Mesenchymal stem cell (in vitro differentiated cells and primary cell): ENCODE data around the gene TRIP6.
"Not testable (repeated sequence)": the region's sequence is repeated elsewhere in the genome, so short reads cannot be mapped to it uniquely, and the experiment has no call there.

Experiments
- DNase-seq: peaks from one replicate; pipeline ENCODE4 v3.0.0-alpha.2; 2013
- H2AFZ ChIP-seq: one replicate; pipeline ENCODE4 v1.6.1; 2013; ENCODE audit warnings: low read depth, mild to moderate bottlenecking, control low read depth, inconsistent platforms, low read length, moderate library complexity
- H2AK5ac ChIP-seq: 2 replicates; pipeline ENCODE4 v1.6.1; 2013; ENCODE audit warnings: low read length, moderate library complexity, mild to moderate bottlenecking, inconsistent platforms; ENCODE audit not compliant: severe bottlenecking
- H2BK120ac ChIP-seq: one replicate; pipeline ENCODE4 v1.6.1; 2013; ENCODE audit warnings: low read depth, mild to moderate bottlenecking, inconsistent platforms, low read length, moderate library complexity
- H2BK12ac ChIP-seq, 2 experiments: one replicate each; pipeline ENCODE4 v1.6.1; 2013; ENCODE audit warnings: inconsistent platforms in 2 of 2, low read length in 2 of 2, mild to moderate bottlenecking in 2 of 2, moderate library complexity in 2 of 2, control low read depth in 1 of 2
- H2BK15ac ChIP-seq: one replicate; pipeline ENCODE4 v1.6.1; 2013; ENCODE audit warnings: mild to moderate bottlenecking, low read depth, inconsistent platforms; ENCODE audit not compliant: poor library complexity, severe bottlenecking
- H2BK5ac ChIP-seq: 2 replicates; pipeline ENCODE4 v1.6.1; 2013; ENCODE audit warnings: low read depth, mild to moderate bottlenecking, low read length, control low read depth, inconsistent platforms; ENCODE audit not compliant: poor library complexity, severe bottlenecking
- H3K14ac ChIP-seq, 2 experiments: one replicate each; pipeline ENCODE4 v1.6.1; 2013; ENCODE audit warnings: inconsistent platforms in 2 of 2, low read length in 2 of 2, control low read depth in 1 of 2, mild to moderate bottlenecking in 1 of 2, moderate library complexity in 1 of 2
- H3K18ac ChIP-seq, 2 experiments: one replicate each; pipeline ENCODE4 v1.6.1; 2013; ENCODE audit warnings: inconsistent platforms in 2 of 2, low read length in 2 of 2, control low read depth in 1 of 2, low read depth in 1 of 2, mild to moderate bottlenecking in 1 of 2
- H3K23ac ChIP-seq, 2 experiments: one replicate each; pipeline ENCODE4 v1.6.1; 2013; ENCODE audit warnings: inconsistent platforms in 2 of 2, low read length in 2 of 2, mild to moderate bottlenecking in 2 of 2, moderate library complexity in 2 of 2, control low read depth in 1 of 2
- H3K27ac ChIP-seq: 2 replicates; pipeline ENCODE4 v1.5.1; 2013; ENCODE audit warnings: mild to moderate bottlenecking, moderate library complexity, low read length, control low read depth, inconsistent platforms; ENCODE audit not compliant: poor library complexity, severe bottlenecking
- H3K27me3 ChIP-seq, 2 experiments: 2 replicates each; pipeline versions ENCODE4 v1.6.1 to v1.7.0; 2013; ENCODE audit warnings: low read length in 2 of 2, mild to moderate bottlenecking in 2 of 2, moderate library complexity in 2 of 2, control low read depth in 1 of 2, inconsistent platforms in 1 of 2; ENCODE audit not compliant: control insufficient read depth in 1 of 2, insufficient read depth in 1 of 2
- H3K36me3 ChIP-seq, 2 experiments: 2 replicates each; pipeline versions ENCODE4 v1.6.1 to v1.7.0; 2013; ENCODE audit warnings: low read length in 2 of 2, control low read depth in 1 of 2, inconsistent platforms in 1 of 2, low read depth in 1 of 2, mild to moderate bottlenecking in 1 of 2; ENCODE audit not compliant: insufficient read depth in 2 of 2, control insufficient read depth in 1 of 2
- H3K4ac ChIP-seq, 2 experiments: one replicate each; pipeline ENCODE4 v1.6.1; 2013; ENCODE audit warnings: inconsistent platforms in 2 of 2, low read length in 2 of 2, mild to moderate bottlenecking in 2 of 2, moderate library complexity in 2 of 2, control low read depth in 1 of 2, low read depth in 1 of 2
- H3K4me1 ChIP-seq: 2 replicates; pipeline ENCODE4 v1.6.1; 2013; ENCODE audit warnings: low read depth, low read length, control low read depth; ENCODE audit not compliant: control insufficient read depth, insufficient read depth
- H3K4me2 ChIP-seq: 2 replicates; pipeline ENCODE4 v1.6.1; 2013; ENCODE audit warnings: low read length, mild to moderate bottlenecking, inconsistent platforms; ENCODE audit not compliant: poor library complexity, severe bottlenecking
- H3K4me3 ChIP-seq, 2 experiments: 2 replicates each; pipeline versions ENCODE4 v1.5.1 to v1.7.0; 2013; ENCODE audit warnings: low read length in 2 of 2, mild to moderate bottlenecking in 2 of 2, control low read depth in 1 of 2, low read depth in 1 of 2; ENCODE audit not compliant: insufficient read depth in 1 of 2
- H3K79me1 ChIP-seq: replicated peaks from 2 replicates; pipeline ENCODE4 v1.6.1; 2013; ENCODE audit warnings: mild to moderate bottlenecking, control low read depth, low read length, inconsistent platforms; ENCODE audit not compliant: poor library complexity, severe bottlenecking
- H3K9ac ChIP-seq: 2 replicates; pipeline ENCODE4 v1.7.0; 2013; ENCODE audit warnings: mild to moderate bottlenecking, low read length, moderate library complexity
- H3K9me3 ChIP-seq: 2 replicates; pipeline ENCODE4 v1.7.0; 2013; ENCODE audit warnings: mild to moderate bottlenecking, low read length; ENCODE audit not compliant: control insufficient read depth
- H4K8ac ChIP-seq: one replicate; pipeline ENCODE4 v1.6.1; 2013; ENCODE audit warnings: inconsistent platforms, mild to moderate bottlenecking, low read length, moderate library complexity
- H4K91ac ChIP-seq: one replicate; pipeline ENCODE4 v1.6.1; 2013; ENCODE audit warnings: mild to moderate bottlenecking, low read length, inconsistent platforms
- WGBS: methylation state at CpG from one replicate; pipeline ENCODE4 v1.1.7; 2013; ENCODE audit warnings: mixed read lengths; 5-methylcytosine and 5-hydroxymethylcytosine counted together

Gene TRIP6

GRCh38 chr7:100854899-100855298 lies 12.3 kb upstream of the TRIP6 start:
- not testable (repeated sequence) for H2BK5ac ChIP-seq, H4K91ac ChIP-seq, H2BK12ac ChIP-seq, H3K4ac ChIP-seq, H3K27me3 ChIP-seq, H2BK120ac ChIP-seq, H3K14ac ChIP-seq, H3K18ac ChIP-seq, H3K9ac ChIP-seq, H3K4me3 ChIP-seq, H2AK5ac ChIP-seq, H3K27ac ChIP-seq, H2BK15ac ChIP-seq, DNase-seq, H3K9me3 ChIP-seq, H2AFZ ChIP-seq, H4K8ac ChIP-seq, H3K23ac ChIP-seq, H3K4me2 ChIP-seq
- 96% methylated on average over 7 of the region's 9 CpGs for WGBS
- peaks cover 29% of the 10 kb centered on the region for H3K4me1 ChIP-seq
- H3K36me3 ChIP-seq, result peaks cover 9 to 26% of the 10 kb centered on the region in 2 experiments
- H3K79me1 ChIP-seq, result peaks cover 32% of the 10 kb centered on the region

GRCh38 chr7:100855515-100855914 lies 11.7 kb upstream of the TRIP6 start:
- WGBS, result 94% methylated on average over 10 of the region's 10 CpGs
- H4K91ac ChIP-seq, result no peak overlapping the region

GRCh38 chr7:100856871-100857282 lies 10.3 kb upstream of the TRIP6 start:
- Histone ChIP-seq H2BK5ac (peak overlapping the region; percentile 33), H3K4me3 (no peak overlapping the region), H4K8ac (no peak overlapping the region), H4K91ac (no peak overlapping the region), H3K36me3 (peaks cover 23 to 46% of the 10 kb centered on the region in 2 experiments), H3K23ac (no peak overlapping the region), H3K4ac (no peak overlapping the region), H2BK12ac (no peak overlapping the region), H3K9ac (no peak overlapping the region), H2AFZ (no peak overlapping the region), H2AK5ac (peak overlapping the region; percentile 45), H3K14ac (no peak overlapping the region), H3K79me1 (peaks cover 43% of the 10 kb centered on the region), H3K27me3 (no peaks in the 10 kb centered on the region), H3K18ac (no peak overlapping the region), H2BK15ac (no peak overlapping the region), H2BK120ac (no peak overlapping the region), H3K4me1 (peaks cover 29% of the 10 kb centered on the region), H3K4me2 (peak overlapping the region; percentile 30), H3K27ac (peak overlapping the region; percentile 70), H3K9me3 (no peaks in the 10 kb centered on the region)
- DNase-seq, result no peak
- 86% methylated on average over 16 of the region's 16 CpGs for WGBS

More at GRCh38 chr7:100855515-100855914, 11.7 kb upstream of the TRIP6 start:
- Histone ChIP-seq H3K36me3 (peaks cover 15 to 32% of the 10 kb centered on the region in 2 experiments), H2AFZ (no peak overlapping the region), H3K4ac (no peak overlapping the region), H2BK120ac (no peak overlapping the region), H2AK5ac (peak overlapping the region; percentile 1), H3K27me3 (no peaks in the 10 kb centered on the region), H3K9ac (no peak overlapping the region), H4K8ac (no peak overlapping the region), H3K9me3 (no peaks in the 10 kb centered on the region), H2BK5ac (no peak overlapping the region), H3K79me1 (peaks cover 36% of the 10 kb centered on the region), H3K14ac (no peak overlapping the region), H3K4me1 (peaks cover 29% of the 10 kb centered on the region), H3K23ac (no peak overlapping the region), H3K18ac (no peak overlapping the region), H2BK15ac (no peak overlapping the region), H2BK12ac (no peak overlapping the region), H3K4me3 (no peak overlapping the region), H3K4me2 (no peak overlapping the region), H3K27ac (no peak overlapping the region)
- no peak for DNase-seq

DNA sequence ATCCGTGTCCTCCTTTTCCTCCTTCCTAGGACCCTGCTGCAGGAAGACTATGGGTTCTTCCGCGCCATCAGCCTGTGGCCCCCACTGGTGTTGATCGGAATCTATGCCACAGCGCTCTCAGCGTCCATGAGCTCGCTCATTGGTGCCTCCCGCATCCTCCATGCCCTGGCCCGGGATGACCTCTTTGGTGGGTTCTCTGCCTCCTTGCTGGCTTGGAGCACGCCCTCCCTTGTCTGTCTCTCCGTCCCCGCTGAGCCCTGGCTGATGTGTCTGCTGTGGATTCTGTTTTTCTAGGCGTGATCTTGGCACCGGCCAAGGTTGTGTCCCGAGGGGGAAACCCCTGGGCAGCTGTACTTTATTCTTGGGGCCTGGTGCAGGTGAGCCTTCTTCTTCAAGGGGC lies 7.3 kb upstream of the TRIP6 start:
- H4K8ac ChIP-seq, result no peak overlapping the region
- H3K18ac ChIP-seq, result no peak overlapping the region
- H3K4me2 ChIP-seq, result no peak overlapping the region
- H3K27ac ChIP-seq, result no peak overlapping the region
- peaks cover 13% of the 10 kb centered on the region for H3K4me1 ChIP-seq
- no peaks in the 10 kb centered on the region for H3K27me3 ChIP-seq
- no peak overlapping the region for H3K23ac ChIP-seq
- H3K14ac ChIP-seq, result no peak overlapping the region
- no peak overlapping the region for H2BK15ac ChIP-seq
- peaks cover 30% of the 10 kb centered on the region for H3K79me1 ChIP-seq
- no peak overlapping the region for H2AK5ac ChIP-seq
- H2BK12ac ChIP-seq, result no peak overlapping the region
- H3K4me3 ChIP-seq, result no peak overlapping the region
- H2BK120ac ChIP-seq, result no peak overlapping the region
- no peaks in the 10 kb centered on the region for H3K9me3 ChIP-seq
- 94% methylated on average over 15 of the region's 15 CpGs for WGBS
- H4K91ac ChIP-seq, result no peak overlapping the region
- H2AFZ ChIP-seq, result no peak overlapping the region
- DNase-seq, result no peak
- peaks cover 29 to 58% of the 10 kb centered on the region in 2 experiments for H3K36me3 ChIP-seq
- no peak overlapping the region for H3K9ac ChIP-seq
- no peak overlapping the region for H3K4ac ChIP-seq
- no peak overlapping the region for H2BK5ac ChIP-seq
